Kidney epithelial cell (primary cell): ENCODE results near the gene UFD1. TPM values are rescaled to one million over a fixed set of nuclear protein-coding genes. Genes with fewer than 3 reads are reported as not detected.
A peak's percentile ranks its signal among the peaks of the same experiment; 100 is the strongest.

ENCODE experiments used
- DNase-seq: peaks from one replicate; pipeline ENCODE4 v3.0.0-alpha.2; 2010; ENCODE audit warnings: low read depth
- H3K27me3 ChIP-seq: 2 replicates; pipeline ENCODE4 v1.6.0; 2011; ENCODE audit warnings: low read length; ENCODE audit not compliant: control insufficient read depth, insufficient read depth
- H3K36me3 ChIP-seq: 2 replicates; pipeline ENCODE4 v1.5.1; 2011; ENCODE audit warnings: low read length; ENCODE audit not compliant: control insufficient read depth, insufficient read depth
- H3K4me3 ChIP-seq: 2 replicates; pipeline ENCODE4 v1.5.1; 2011; ENCODE audit warnings: low read depth, mild to moderate bottlenecking, control low read depth, low read length
- total RNA-seq: library from RNA; depleted of rRNA; stranded (reverse); fragments of >200 nt; gene quantifications from 2 replicates; pipeline ENCODE4 v1.2.3, GENCODE V29; 2015
- TF ChIP-seq, protein P1 (sequence below): IDR thresholded peaks from 2 replicates; pipeline ENCODE4 v1.5.1; 2011; ENCODE audit warnings: mild to moderate bottlenecking, moderate library complexity, low read length, control low read depth, inconsistent platforms; ENCODE audit not compliant: insufficient read depth, poor library complexity, severe bottlenecking

Gene UFD1
- total RNA-seq, 1 donor from 2014 or later: 48.9 TPM

DNA sequence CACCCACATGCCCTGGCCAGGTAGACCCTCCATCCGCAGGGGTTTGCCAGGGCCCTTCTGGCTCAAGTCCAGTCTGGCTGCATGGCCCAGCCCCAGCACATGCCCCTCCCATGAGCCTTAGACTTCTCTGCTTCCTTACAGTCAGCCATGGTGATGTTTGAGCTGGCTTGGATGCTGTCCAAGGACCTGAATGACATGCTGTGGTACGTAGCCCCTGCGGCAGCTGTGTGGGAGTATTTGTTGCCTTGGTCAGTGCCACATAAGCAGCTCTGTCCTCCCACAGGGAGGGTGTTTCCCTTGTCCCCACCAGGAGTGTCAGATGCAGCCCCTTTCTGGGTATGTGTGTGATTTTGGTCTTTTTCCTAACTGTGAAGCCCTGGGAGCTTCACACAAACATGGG, 18.3 kb upstream of the UFD1 start:
- TF ChIP-seq, protein P1, sequence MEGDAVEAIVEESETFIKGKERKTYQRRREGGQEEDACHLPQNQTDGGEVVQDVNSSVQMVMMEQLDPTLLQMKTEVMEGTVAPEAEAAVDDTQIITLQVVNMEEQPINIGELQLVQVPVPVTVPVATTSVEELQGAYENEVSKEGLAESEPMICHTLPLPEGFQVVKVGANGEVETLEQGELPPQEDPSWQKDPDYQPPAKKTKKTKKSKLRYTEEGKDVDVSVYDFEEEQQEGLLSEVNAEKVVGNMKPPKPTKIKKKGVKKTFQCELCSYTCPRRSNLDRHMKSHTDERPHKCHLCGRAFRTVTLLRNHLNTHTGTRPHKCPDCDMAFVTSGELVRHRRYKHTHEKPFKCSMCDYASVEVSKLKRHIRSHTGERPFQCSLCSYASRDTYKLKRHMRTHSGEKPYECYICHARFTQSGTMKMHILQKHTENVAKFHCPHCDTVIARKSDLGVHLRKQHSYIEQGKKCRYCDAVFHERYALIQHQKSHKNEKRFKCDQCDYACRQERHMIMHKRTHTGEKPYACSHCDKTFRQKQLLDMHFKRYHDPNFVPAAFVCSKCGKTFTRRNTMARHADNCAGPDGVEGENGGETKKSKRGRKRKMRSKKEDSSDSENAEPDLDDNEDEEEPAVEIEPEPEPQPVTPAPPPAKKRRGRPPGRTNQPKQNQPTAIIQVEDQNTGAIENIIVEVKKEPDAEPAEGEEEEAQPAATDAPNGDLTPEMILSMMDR: no peak
- no peaks in the 10 kb centered on the region for H3K27me3 ChIP-seq
- H3K36me3 ChIP-seq: no peaks in the 10 kb centered on the region
- H3K4me3 ChIP-seq: no peak overlapping the region
- DNase-seq: peak; percentile 51

DNA sequence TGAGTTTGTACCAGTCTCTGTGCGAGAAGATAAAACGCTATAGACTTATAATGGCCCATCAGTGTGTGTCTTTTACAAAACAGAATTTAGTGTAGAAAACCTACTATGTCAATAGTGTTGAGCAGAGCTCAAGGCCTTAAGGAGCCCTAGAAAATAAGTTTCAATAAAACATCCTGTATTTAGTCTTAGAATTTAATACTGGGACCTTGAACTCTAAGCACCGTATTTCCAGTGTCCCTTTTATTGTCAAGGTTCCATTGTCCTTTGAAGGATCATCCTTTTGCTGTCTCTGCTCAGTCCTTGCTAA, 17.3 kb upstream of the UFD1 start:
- no peak for DNase-seq
- Histone ChIP-seq H3K36me3 (no peaks in the 10 kb centered on the region), H3K4me3 (no peak overlapping the region), H3K27me3 (no peaks in the 10 kb centered on the region)
- TF ChIP-seq, protein P1: no peak

GRCh38 chr22:19495562-19496323, 16.8 kb upstream of the UFD1 start:
- no peaks in the 10 kb centered on the region for H3K27me3 ChIP-seq
- TF ChIP-seq, protein P1: no peak
- H3K36me3 ChIP-seq: no peaks in the 10 kb centered on the region
- H3K4me3 ChIP-seq: no peak overlapping the region
- no peak for DNase-seq

DNA sequence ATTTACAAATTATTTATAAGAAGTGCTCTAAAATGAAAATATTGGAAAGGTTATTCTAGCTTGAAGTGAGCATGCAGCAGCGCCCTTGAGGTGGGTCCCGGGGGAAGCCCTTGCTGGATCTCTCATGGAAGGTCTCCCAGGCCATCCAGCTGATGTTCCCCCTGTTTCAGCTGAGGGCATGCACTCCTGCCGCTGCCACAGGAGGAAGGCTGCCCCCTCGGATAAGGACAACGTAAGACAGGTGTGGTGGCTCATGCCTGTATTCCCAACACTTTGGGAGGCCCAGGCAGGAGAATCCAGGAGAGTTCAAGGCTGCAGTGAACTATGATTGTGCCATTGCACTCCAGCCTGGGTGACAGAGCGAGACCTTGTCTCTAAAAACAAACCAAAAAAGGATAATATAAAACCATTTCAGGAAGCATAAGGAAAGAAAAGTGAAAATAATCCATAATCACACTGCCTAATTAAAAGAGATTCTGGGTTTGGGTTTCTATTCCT, 15.7 kb upstream of the UFD1 start:
- Histone ChIP-seq H3K36me3 (no peaks in the 10 kb centered on the region), H3K27me3 (no peaks in the 10 kb centered on the region), H3K4me3 (no peak overlapping the region)
- TF ChIP-seq, protein P1: no peak
- no peak for DNase-seq

- no peak overlapping the region for H3K4me3 ChIP-seq
- TF ChIP-seq, protein P1: no peak
- no peaks in the 10 kb centered on the region for H3K27me3 ChIP-seq
- no peak for DNase-seq
- H3K36me3 ChIP-seq: no peaks in the 10 kb centered on the region
Measured at GRCh38 chr22:19494001-19494560, 15.1 kb upstream of the UFD1 start.
